Testis (tissue), 2 donors: ENCODE data around the gene CDC42EP4.

Source experiments
- POLR2A ChIP-seq: fragments of 450-650 bp; IDR thresholded peaks from one replicate; pipeline ENCODE4 v1.6.1; 2017; ENCODE audit warnings: antibody characterized with exemption, mild to moderate bottlenecking, moderate library complexity
- TF ChIP-seq, protein P1 (sequence below), 3 experiments: fragments of 450-650 bp in 2 of 3; fragments of 200-600 bp in 1 of 3; sonication (generic) in 1 of 3; IDR thresholded peaks; one replicate each; pipeline ENCODE4 v1.5.1; 2016 to 2019; ENCODE audit warnings: antibody characterized with exemption in 3 of 3, mild to moderate bottlenecking in 2 of 3, moderate library complexity in 1 of 3

DNA sequence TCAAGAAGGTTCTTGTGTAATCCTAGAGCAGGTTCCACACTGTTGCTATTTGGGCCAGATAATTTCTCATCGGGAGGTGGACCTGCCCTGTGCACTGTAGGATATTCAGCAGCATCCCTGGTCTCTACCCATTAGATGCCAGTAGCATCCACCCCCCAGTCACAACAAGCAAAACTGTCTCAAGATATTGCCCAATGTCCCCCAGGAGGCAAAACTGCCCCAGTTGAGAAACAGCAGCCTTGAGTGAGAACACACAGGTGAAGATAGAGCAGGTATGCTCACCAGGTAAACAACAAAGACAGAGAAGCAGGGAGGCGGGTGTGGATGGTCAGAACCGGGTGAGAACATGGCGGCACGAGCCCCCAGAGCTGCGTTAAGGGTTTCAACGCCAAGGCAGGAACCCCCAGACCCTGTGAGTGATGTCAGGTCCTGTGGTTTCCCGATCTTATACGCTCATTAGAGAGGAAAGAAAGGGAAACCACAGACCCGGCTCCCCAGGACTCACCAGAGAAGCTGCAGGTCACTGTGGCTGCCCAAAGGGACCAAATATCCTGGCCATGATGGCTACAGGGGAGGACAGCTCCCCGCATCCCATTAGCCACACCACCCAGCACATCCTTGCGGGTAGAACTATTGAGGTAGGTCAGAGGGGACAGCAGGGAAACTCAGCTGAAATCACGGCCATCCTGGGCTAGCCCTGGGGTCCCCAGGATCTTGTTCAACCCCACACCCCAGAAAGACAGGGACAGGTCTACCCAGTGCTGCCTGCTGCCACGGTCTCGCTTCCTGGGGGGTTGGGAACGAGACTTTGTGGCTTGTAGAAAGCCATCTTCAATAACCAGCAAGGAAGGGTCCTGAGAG is 21.2 kb downstream of the CDC42EP4 start:
- TF ChIP-seq, protein P1, sequence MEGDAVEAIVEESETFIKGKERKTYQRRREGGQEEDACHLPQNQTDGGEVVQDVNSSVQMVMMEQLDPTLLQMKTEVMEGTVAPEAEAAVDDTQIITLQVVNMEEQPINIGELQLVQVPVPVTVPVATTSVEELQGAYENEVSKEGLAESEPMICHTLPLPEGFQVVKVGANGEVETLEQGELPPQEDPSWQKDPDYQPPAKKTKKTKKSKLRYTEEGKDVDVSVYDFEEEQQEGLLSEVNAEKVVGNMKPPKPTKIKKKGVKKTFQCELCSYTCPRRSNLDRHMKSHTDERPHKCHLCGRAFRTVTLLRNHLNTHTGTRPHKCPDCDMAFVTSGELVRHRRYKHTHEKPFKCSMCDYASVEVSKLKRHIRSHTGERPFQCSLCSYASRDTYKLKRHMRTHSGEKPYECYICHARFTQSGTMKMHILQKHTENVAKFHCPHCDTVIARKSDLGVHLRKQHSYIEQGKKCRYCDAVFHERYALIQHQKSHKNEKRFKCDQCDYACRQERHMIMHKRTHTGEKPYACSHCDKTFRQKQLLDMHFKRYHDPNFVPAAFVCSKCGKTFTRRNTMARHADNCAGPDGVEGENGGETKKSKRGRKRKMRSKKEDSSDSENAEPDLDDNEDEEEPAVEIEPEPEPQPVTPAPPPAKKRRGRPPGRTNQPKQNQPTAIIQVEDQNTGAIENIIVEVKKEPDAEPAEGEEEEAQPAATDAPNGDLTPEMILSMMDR (IDR thresholded peaks at IDR 0.05): no peak
- TF ChIP-seq POLR2A: no peak
